K562 (cell line): Measurements from ENCODE around the gene TMSB15A. TPM values are rescaled to one million over a fixed set of nuclear protein-coding genes. Genes with fewer than 3 reads are reported as not detected.

Source experiments
- ATAC-seq: fragments of 200-7000 bp; cut with Tn5 transposase; 3 replicates; pipeline ENCODE4 v1.9.1; 2020; ENCODE audit warnings: moderate library complexity
- BruUV-seq: library from RNA; stranded (reverse); fragments of 400-500 nt; replicated peaks from 2 replicates; lab custom pipeline; 2021; lab: Mats Ljungman, UMichigan
- CTCF ChIA-PET: fragments of 300-600 bp; formaldehyde crosslinking; extraction: SDS; loops from one replicate; lab custom pipeline; 2021; ENCODE audit warnings: low intra/inter-chr PET ratio; lab: Yijun Ruan, JAX
- POLR2A ChIA-PET: fragments of 300-600, 350-650 bp; sonication (Branson Sonifier 250); formaldehyde crosslinking; extraction: SDS; loops from one replicate; lab custom pipeline; 2021; ENCODE audit warnings: antibody characterized with exemption, inconsistent platforms; lab: Yijun Ruan, JAX
- DNase-seq, 4 experiments: peaks; one replicate each; pipeline versions ENCODE4 v3.0.0 to v3.0.0-alpha.2; 2011 to 2018; ENCODE audit warnings: low spot score in 3 of 4, mixed read lengths in 3 of 4; ENCODE audit errors: extremely low read depth in 1 of 4
- FAIRE-seq: peaks from 2 replicates; lab custom pipeline; 2011; peaks lifted over from hg19 to GRCh38; lab: Jason Lieb, UNC
- H2AFZ ChIP-seq: 2 replicates; pipeline ENCODE4 v1.6.0; 2011; ENCODE audit warnings: low read depth, low read length, control low read depth, inconsistent platforms
- H3K27ac ChIP-seq: fragments of 200-600 bp; 3 replicates; pipeline ENCODE4 v1.8.0; 2011; ENCODE audit warnings: low read depth, mild to moderate bottlenecking, control low read depth, inconsistent platforms, low read length, moderate library complexity, mixed read lengths; ENCODE audit errors: extremely low read depth
- H3K27me3 ChIP-seq, 2 experiments: fragments of 300-600 bp in 1 of 2; 2 replicates in 1 of 2; 3 replicates in 1 of 2; pipeline versions ENCODE4 v1.6.0 to v1.8.0; 2011; ENCODE audit warnings: inconsistent platforms in 2 of 2, low read length in 2 of 2, mild to moderate bottlenecking in 1 of 2, mixed read lengths in 1 of 2, moderate library complexity in 1 of 2; ENCODE audit not compliant: control insufficient read depth in 2 of 2, insufficient read depth in 2 of 2
- H3K36me3 ChIP-seq: fragments of 300-600 bp; 3 replicates; pipeline ENCODE4 v1.8.0; 2011; ENCODE audit warnings: mild to moderate bottlenecking, low read length, inconsistent platforms; ENCODE audit not compliant: control insufficient read depth, insufficient read depth
- H3K4me1 ChIP-seq, 2 experiments: fragments of 200-600 bp in 1 of 2; replicated peaks in 1 of 2; 2 replicates in 1 of 2; 3 replicates in 1 of 2; pipeline versions ENCODE4 v1.5.1 to v1.8.0; 2011; ENCODE audit warnings: inconsistent platforms in 2 of 2, low read length in 2 of 2, mild to moderate bottlenecking in 1 of 2, mixed read lengths in 1 of 2, moderate library complexity in 1 of 2; ENCODE audit not compliant: control insufficient read depth in 2 of 2, insufficient read depth in 2 of 2
- H3K4me2 ChIP-seq: 2 replicates; pipeline ENCODE4 v1.6.1; 2011; ENCODE audit warnings: low read length, control low read depth, inconsistent platforms, mixed read lengths; ENCODE audit not compliant: insufficient read depth
- H3K4me3 ChIP-seq: fragments of 200-600 bp; sonication (generic), shearing (Covaris generic); 2 replicates; pipeline ENCODE4 v1.5.1; 2016; ENCODE audit warnings: control low read depth, inconsistent platforms
- H3K79me2 ChIP-seq: fragments of 200-600 bp; 3 replicates; pipeline ENCODE4 v1.8.0; 2011; ENCODE audit warnings: low read length, inconsistent platforms; ENCODE audit not compliant: control insufficient read depth, insufficient read depth
- H3K9ac ChIP-seq, 2 experiments: 2 replicates each; pipeline versions ENCODE4 v1.6.0 to v1.6.1; 2011; ENCODE audit warnings: low read depth in 2 of 2, low read length in 2 of 2, control low read depth in 1 of 2, inconsistent platforms in 1 of 2, mild to moderate bottlenecking in 1 of 2, mixed read lengths in 1 of 2; ENCODE audit not compliant: insufficient read depth in 1 of 2
- H3K9me1 ChIP-seq: one replicate; pipeline ENCODE4 v1.6.0; 2011; ENCODE audit warnings: inconsistent platforms, mild to moderate bottlenecking, low read length, moderate library complexity; ENCODE audit not compliant: control insufficient read depth, insufficient read depth
- H3K9me3 ChIP-seq: replicated peaks from 2 replicates; pipeline ENCODE4 v1.5.1; 2011; ENCODE audit warnings: low read depth, low read length, inconsistent platforms; ENCODE audit not compliant: control insufficient read depth, insufficient read depth
- H4K20me1 ChIP-seq: replicated peaks from 2 replicates; pipeline ENCODE4 v1.6.1; 2011; ENCODE audit warnings: low read length, inconsistent platforms, mixed read lengths; ENCODE audit not compliant: control insufficient read depth, insufficient read depth
- FOXK2 ChIP-seq, 2 experiments: fragments of 450-650 bp; IDR thresholded peaks in 1 of 2; conservative IDR thresholded peaks in 1 of 2; 2 replicates each; pipeline ENCODE4 v1.6.1; 2016; ENCODE audit warnings: low read depth in 2 of 2, mild to moderate bottlenecking in 1 of 2
- MNT ChIP-seq, 2 experiments: fragments of 450-650 bp; conservative IDR thresholded peaks; 2 replicates each; pipeline ENCODE4 v1.6.1; 2017; ENCODE audit warnings: mild to moderate bottlenecking in 2 of 2, moderate library complexity in 2 of 2
- PRMT5 ChIP-seq: sonication (generic); formaldehyde crosslinking; IDR thresholded peaks from 2 replicates; pipeline ENCODE4 v1.5.0; 2020; ENCODE audit warnings: missing genetic modification reagents
- SREBF1 ChIP-seq: fragments of 150-350 bp; IDR thresholded peaks from 2 replicates; pipeline ENCODE4 v1.6.1; 2014; ENCODE audit warnings: antibody characterized with exemption, low read depth, low read length, borderline replicate concordance
- WGBS: fragments of 100-300 bp; shearing (Covaris generic); methylation state at CpG from one replicate; pipeline ENCODE4 v1.1.6; 2016; ENCODE audit warnings: low coverage, mixed read lengths; ENCODE audit not compliant: insufficient coverage; ENCODE audit errors: missing lambda C conversion rate; 5-methylcytosine and 5-hydroxymethylcytosine counted together
- in situ Hi-C: fragments of 300-500 bp; cut with MboI; formaldehyde crosslinking; loops from 4 replicates; pipeline ENCODE4 v1.15.0; 2018; ENCODE audit warnings: inconsistent platforms, mixed read lengths
- intact Hi-C: fragments of 100-400 bp; cut with micrococcal nuclease; formaldehyde crosslinking; loops from 2 replicates; pipeline ENCODE4 v1.14.2; 2022
- polyA plus RNA-seq, 8 experiments: library from polyadenylated mRNA; depleted of rRNA in 4 of 8; stranded (reverse) in 5 of 8; unstranded in 3 of 8; fragments of >200 nt; fragmentation: Nextera tagmentation in 2 of 8; fragmentation: Illumina TruSeq in 1 of 8; extraction: Ambion mirVana in 2 of 8; extraction: Trizol in 1 of 8; gene quantifications; 2 replicates each; pipeline versions ENCODE4 v1.2.1 to v1.2.3, GENCODE V29; 2011 to 2014; ENCODE audit warnings: inconsistent platforms in 1 of 8, missing spikeins in 1 of 8
- total RNA-seq, 7 experiments: library from RNA; depleted of rRNA in 6 of 7; stranded (reverse); fragments of >200 nt in 6 of 7; fragmentation: Illumina TruSeq in 2 of 7; extraction: Trizol in 2 of 7; gene quantifications; 2 replicates each; pipeline versions ENCODE4 v1.2.1 to v1.2.3, GENCODE V29; 2011 to 2021; ENCODE audit warnings: low replicate concordance in 1 of 7

TMSB15A gene
- total and polyA plus RNA-seq, 9 of the 15 experiments (the other 6 are each of a cell fraction or from before 2014, with no cell fraction given), result 0.49 to 1.6 (median 1.1) TPM

- Histone ChIP-seq H3K4me2 (no peak overlapping the region), H3K79me2 (no peaks in the 10 kb centered on the region), H3K9ac (no peak overlapping the region), H3K27me3 (no peaks in the 10 kb centered on the region), H3K9me3 (no peaks in the 10 kb centered on the region), H3K4me3 (no peak overlapping the region), H3K4me1 (no peaks in the 10 kb centered on the region), H3K36me3 (no peaks in the 10 kb centered on the region), H2AFZ (no peak overlapping the region), H3K27ac (no peak overlapping the region)
- no peak for FAIRE-seq
- no peak for ATAC-seq
- ChIA-PET CTCF (no interaction called here), POLR2A (interaction anchor here (0.7 kb wide), 1 partner anchor 644 kb away, joined by 3 read pairs; no protein-coding TSS in a partner anchor)
- no peak for DNase-seq
- no TSS peak for BruUV-seq
- WGBS, result 7% methylated on average over 2 of the region's 2 CpGs
- TF ChIP-seq SREBF1 (no peak), PRMT5 (CRISPR knock-in tag) (no peak), FOXK2 (conservative IDR thresholded peaks at IDR 0.05 in 1 of 2, IDR thresholded peaks at IDR 0.05 in 1 of 2; ENCODE audit: low read depth in 2 of 2) (no peak), MNT (conservative IDR thresholded peaks at IDR 0.05) (no peak)
- TF ChIP-seq, all 486 proteins: peak for 0
- intact Hi-C loops, result no loop called here
- Histone ChIP-seq H3K9me1 (no peaks in the 10 kb centered on the region), H4K20me1 (no peaks in the 10 kb centered on the region; the same call in 1 of the 2 replicates)
- in situ Hi-C loops, result no loop called here
Observed at GRCh38 chrX:102560423-102561068, 44.0 kb upstream of the TMSB15A start.
